Fibroblast of lung (primary cell): ENCODE measurements around the gene TAGAP. TPM values are rescaled to one million over a fixed set of nuclear protein-coding genes. Genes with fewer than 3 reads are reported as not detected.

ENCODE experiments used
- DNase-seq, 2 donors: peaks; one replicate each; pipeline versions ENCODE4 v3.0.0 to v3.0.0-alpha.2; 2010; ENCODE audit warnings: low read depth in 2 of 2
- H2AFZ ChIP-seq: 2 replicates; pipeline ENCODE4 v1.5.1; 2012; ENCODE audit warnings: low read length, control low read depth, inconsistent platforms
- H3K27ac ChIP-seq: 2 replicates; pipeline ENCODE4 v1.5.1; 2011; ENCODE audit warnings: low read length, control low read depth; ENCODE audit not compliant: insufficient read depth
- H3K27me3 ChIP-seq: 2 replicates; pipeline ENCODE4 v1.5.1; 2011; ENCODE audit warnings: mild to moderate bottlenecking, low read length; ENCODE audit not compliant: control insufficient read depth, insufficient read depth
- H3K36me3 ChIP-seq: 2 replicates; pipeline ENCODE4 v1.5.1; 2011; ENCODE audit warnings: low read length; ENCODE audit not compliant: control insufficient read depth, insufficient read depth
- H3K4me1 ChIP-seq: 2 replicates; pipeline ENCODE4 v1.5.1; 2011; ENCODE audit warnings: low read length; ENCODE audit not compliant: control insufficient read depth, insufficient read depth; ENCODE audit errors: extremely low read depth
- H3K4me2 ChIP-seq: 2 replicates; pipeline ENCODE4 v1.5.1; 2011; ENCODE audit warnings: low read length, control low read depth; ENCODE audit not compliant: insufficient read depth; ENCODE audit errors: extremely low read depth
- H3K4me3 ChIP-seq, 4 experiments: fragments of 200-600 bp in 1 of 4; sonication (generic) in 1 of 4; replicated peaks in 1 of 4; 2 replicates each; pipeline ENCODE4 v1.5.1; 2011 to 2016; ENCODE audit warnings: low read length in 4 of 4, low read depth in 3 of 4, mild to moderate bottlenecking in 3 of 4, control low read depth in 2 of 4, inconsistent platforms in 1 of 4, mixed read lengths in 1 of 4; ENCODE audit not compliant: insufficient read depth in 1 of 4; ENCODE audit errors: control extremely low read depth in 1 of 4
- H3K79me2 ChIP-seq: 2 replicates; pipeline ENCODE4 v1.5.1; 2012; ENCODE audit warnings: mild to moderate bottlenecking, low read length, inconsistent platforms; ENCODE audit not compliant: control insufficient read depth, insufficient read depth
- H3K9ac ChIP-seq: 2 replicates; pipeline ENCODE4 v1.5.1; 2011; ENCODE audit warnings: mild to moderate bottlenecking, low read length, control low read depth; ENCODE audit not compliant: insufficient read depth
- H3K9me3 ChIP-seq: 2 replicates; pipeline ENCODE4 v1.5.1; 2012; ENCODE audit warnings: low read depth, low read length; ENCODE audit not compliant: control insufficient read depth, insufficient read depth
- H4K20me1 ChIP-seq: 2 replicates; pipeline ENCODE4 v1.5.1; 2011; ENCODE audit warnings: low read length; ENCODE audit not compliant: control insufficient read depth, insufficient read depth; ENCODE audit errors: extremely low read depth
- CTCF ChIP-seq, 2 donors: IDR thresholded peaks in 1 of 2; conservative IDR thresholded peaks in 1 of 2; 1 replicate in 1 of 2; 2 replicates in 1 of 2; pipeline ENCODE4 v1.5.1; 2011 to 2012; ENCODE audit warnings: low read length in 2 of 2, control low read depth in 1 of 2, inconsistent platforms in 1 of 2, low read depth in 1 of 2, mild to moderate bottlenecking in 1 of 2
- EZH2 ChIP-seq: IDR thresholded peaks from 2 replicates; pipeline ENCODE4 v1.5.1; 2012; ENCODE audit warnings: low read length, control low read depth, mild to moderate bottlenecking; ENCODE audit errors: missing control alignments
- polyA plus RNA-seq, 2 donors: library from polyadenylated mRNA; depleted of rRNA in 1 of 2; stranded (reverse) in 1 of 2; unstranded in 1 of 2; fragments of >200 nt; gene quantifications; 2 replicates each; pipeline ENCODE4 v1.2.1, GENCODE V29; 2011 to 2012; ENCODE audit warnings: missing spikeins in 1 of 2
- total RNA-seq: library from RNA; depleted of rRNA; stranded (reverse); fragments of >200 nt; gene quantifications from 2 replicates; pipeline ENCODE4 v1.2.1, GENCODE V29; 2014

Gene TAGAP
- total and polyA plus RNA-seq, 2 donors (not counting 1 experiment from before 2014, with no cell fraction given), result not detected

- Histone ChIP-seq H3K36me3 (no peaks in the 10 kb centered on the region), H3K79me2 (no peaks in the 10 kb centered on the region), H3K4me1 (no peaks in the 10 kb centered on the region), H3K27me3 (no peaks in the 10 kb centered on the region), H3K4me2 (no peak overlapping the region), H4K20me1 (no peaks in the 10 kb centered on the region), H3K4me3 (no peak overlapping the region), H2AFZ (no peak overlapping the region), H3K9me3 (no peaks in the 10 kb centered on the region), H3K27ac (no peak overlapping the region), H3K9ac (no peak overlapping the region)
- no peak for DNase-seq
- TF ChIP-seq EZH2, result no peak
- no peak for TF ChIP-seq CTCF (conservative IDR thresholded peaks at IDR 0.05 in 1 of 2, IDR thresholded peaks at IDR 0.05 in 1 of 2; ENCODE audit: low read depth in 1 of 2, low read length in 2 of 2)
These were observed 24.2 kb upstream of the TAGAP start for GRCh38 chr6:159068904-159069578.

DNA sequence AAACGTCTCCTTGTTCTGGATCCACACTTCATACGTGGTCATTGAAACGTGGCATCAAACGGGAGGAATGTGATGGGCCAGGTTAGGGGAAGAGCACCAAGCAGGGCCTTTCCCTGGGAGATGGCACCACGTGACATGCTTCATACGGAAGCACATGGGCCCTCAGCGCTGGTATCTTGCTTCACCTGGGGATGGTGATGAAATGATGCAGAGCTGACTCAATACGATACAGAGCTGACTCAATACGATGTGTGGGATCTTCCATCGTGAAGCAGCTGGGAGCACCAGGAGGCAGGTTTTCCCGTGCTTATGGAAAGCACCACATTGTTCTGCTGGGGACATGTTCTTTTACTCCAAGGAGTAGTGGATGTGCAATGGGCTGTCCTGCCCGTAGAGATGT, 22.5 kb upstream of the TAGAP start:
- H3K4me3 ChIP-seq, result no peak overlapping the region
- no peaks in the 10 kb centered on the region for H3K36me3 ChIP-seq
- H3K9me3 ChIP-seq, result no peaks in the 10 kb centered on the region
- no peak overlapping the region for H3K27ac ChIP-seq
- H3K27me3 ChIP-seq, result peaks cover 2% of the 10 kb centered on the region
- no peaks in the 10 kb centered on the region for H4K20me1 ChIP-seq
- no peak overlapping the region for H3K9ac ChIP-seq
- no peak overlapping the region for H3K4me2 ChIP-seq
- TF ChIP-seq EZH2 (no peak), CTCF (conservative IDR thresholded peaks at IDR 0.05 in 1 of 2, IDR thresholded peaks at IDR 0.05 in 1 of 2; ENCODE audit: low read depth in 1 of 2, low read length in 2 of 2) (no peak)
- H3K79me2 ChIP-seq, result no peaks in the 10 kb centered on the region
- H3K4me1 ChIP-seq, result no peaks in the 10 kb centered on the region
- DNase-seq, result no peak
- H2AFZ ChIP-seq, result no peak overlapping the region

- TF ChIP-seq CTCF (conservative IDR thresholded peaks at IDR 0.05 in 1 of 2, IDR thresholded peaks at IDR 0.05 in 1 of 2; ENCODE audit: low read depth in 1 of 2, low read length in 2 of 2), result no peak
- no peaks in the 10 kb centered on the region for H3K79me2 ChIP-seq
- peaks cover 2% of the 10 kb centered on the region for H3K27me3 ChIP-seq
- H4K20me1 ChIP-seq, result no peaks in the 10 kb centered on the region
- H2AFZ ChIP-seq, result no peak overlapping the region
- DNase-seq, result no peak
- no peak overlapping the region for H3K27ac ChIP-seq
- H3K4me1 ChIP-seq, result no peaks in the 10 kb centered on the region
- H3K9me3 ChIP-seq, result no peaks in the 10 kb centered on the region
- H3K9ac ChIP-seq, result no peak overlapping the region
- no peaks in the 10 kb centered on the region for H3K36me3 ChIP-seq
- no peak overlapping the region for H3K4me2 ChIP-seq
- H3K4me3 ChIP-seq, result no peak overlapping the region
These were observed 21.7 kb upstream of the TAGAP start for GRCh38 chr6:159066483-159066882.
